Tibial nerve (tissue), 4 donors: ENCODE results near the gene CTNNA2.

Source experiments
- EP300 ChIP-seq, 2 donors: sonication (generic); formaldehyde crosslinking; IDR thresholded peaks; one replicate each; pipeline ENCODE4 v1.6.1; 2017; ENCODE audit warnings: antibody characterized with exemption in 2 of 2, mild to moderate bottlenecking in 1 of 2
- TF ChIP-seq, protein P1 (sequence below), 5 experiments: fragments of 200-600 bp in 3 of 5; fragments of 450-650 bp in 2 of 5; sonication (generic) in 3 of 5; IDR thresholded peaks; one replicate each; pipeline ENCODE4 v1.5.1; 2016 to 2019; ENCODE audit warnings: antibody characterized with exemption in 5 of 5, mild to moderate bottlenecking in 3 of 5, moderate library complexity in 2 of 5

DNA sequence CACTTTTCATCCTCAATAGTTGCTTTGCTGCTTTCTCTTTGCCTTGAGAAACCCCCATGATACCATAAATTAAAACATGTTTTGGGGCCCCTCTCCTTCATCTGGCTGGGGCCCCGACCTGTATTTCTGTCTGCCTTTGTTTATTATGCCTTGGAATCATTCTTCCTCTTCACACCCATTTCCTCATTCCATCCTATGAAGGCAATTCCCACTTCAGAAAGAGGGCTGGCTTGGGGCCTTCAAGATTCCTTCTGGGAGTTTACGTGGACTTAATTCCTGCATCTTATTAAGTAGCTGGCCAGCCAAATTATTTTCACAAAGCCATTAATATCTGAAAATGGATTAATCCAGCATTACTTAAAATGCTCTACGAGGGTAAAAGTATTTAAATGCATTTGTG lies 798.5 kb downstream of the CTNNA2 start:
- TF ChIP-seq, protein P1, sequence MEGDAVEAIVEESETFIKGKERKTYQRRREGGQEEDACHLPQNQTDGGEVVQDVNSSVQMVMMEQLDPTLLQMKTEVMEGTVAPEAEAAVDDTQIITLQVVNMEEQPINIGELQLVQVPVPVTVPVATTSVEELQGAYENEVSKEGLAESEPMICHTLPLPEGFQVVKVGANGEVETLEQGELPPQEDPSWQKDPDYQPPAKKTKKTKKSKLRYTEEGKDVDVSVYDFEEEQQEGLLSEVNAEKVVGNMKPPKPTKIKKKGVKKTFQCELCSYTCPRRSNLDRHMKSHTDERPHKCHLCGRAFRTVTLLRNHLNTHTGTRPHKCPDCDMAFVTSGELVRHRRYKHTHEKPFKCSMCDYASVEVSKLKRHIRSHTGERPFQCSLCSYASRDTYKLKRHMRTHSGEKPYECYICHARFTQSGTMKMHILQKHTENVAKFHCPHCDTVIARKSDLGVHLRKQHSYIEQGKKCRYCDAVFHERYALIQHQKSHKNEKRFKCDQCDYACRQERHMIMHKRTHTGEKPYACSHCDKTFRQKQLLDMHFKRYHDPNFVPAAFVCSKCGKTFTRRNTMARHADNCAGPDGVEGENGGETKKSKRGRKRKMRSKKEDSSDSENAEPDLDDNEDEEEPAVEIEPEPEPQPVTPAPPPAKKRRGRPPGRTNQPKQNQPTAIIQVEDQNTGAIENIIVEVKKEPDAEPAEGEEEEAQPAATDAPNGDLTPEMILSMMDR (IDR thresholded peaks at IDR 0.05), result no peak
- no peak for TF ChIP-seq EP300 (IDR thresholded peaks at IDR 0.05)
